Posterior cingulate gyrus (tissue), 11 donors: ENCODE measurements around the gene PGR.

Experiments used
- DNase-seq, 10 donors: peaks; one replicate each; pipeline versions ENCODE4 v3.0.0 to v3.0.0-alpha.2; 2020 to 2021; ENCODE audit warnings: mixed read lengths in 3 of 10
- intact Hi-C: fragments of 100-400 bp; cut with DNase I; formaldehyde crosslinking; loops from one replicate; pipeline ENCODE4 v1.15.1; 2023

PGR gene

DNA sequence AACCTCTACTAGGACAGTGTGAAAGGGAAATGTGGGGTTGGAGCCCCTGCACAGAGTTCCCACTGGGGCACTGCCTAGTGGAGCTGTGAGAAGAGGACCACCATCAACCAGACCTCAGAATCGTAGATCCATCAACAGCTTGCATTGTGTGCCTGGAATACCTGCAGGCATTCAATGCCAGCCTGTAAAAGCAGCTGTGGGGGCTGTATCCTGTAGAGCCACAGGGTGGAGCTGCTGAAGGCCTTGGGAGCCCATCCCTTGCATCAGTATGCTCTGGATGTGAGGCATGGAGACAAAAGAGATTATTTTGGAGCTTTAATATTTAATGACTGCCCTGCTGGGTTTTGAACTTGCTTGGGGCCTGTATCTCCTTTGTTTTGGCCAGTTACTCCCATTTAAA, 46.3 kb downstream of the PGR start:
- no peak for DNase-seq
- intact Hi-C loops, result no loop called here

DNA sequence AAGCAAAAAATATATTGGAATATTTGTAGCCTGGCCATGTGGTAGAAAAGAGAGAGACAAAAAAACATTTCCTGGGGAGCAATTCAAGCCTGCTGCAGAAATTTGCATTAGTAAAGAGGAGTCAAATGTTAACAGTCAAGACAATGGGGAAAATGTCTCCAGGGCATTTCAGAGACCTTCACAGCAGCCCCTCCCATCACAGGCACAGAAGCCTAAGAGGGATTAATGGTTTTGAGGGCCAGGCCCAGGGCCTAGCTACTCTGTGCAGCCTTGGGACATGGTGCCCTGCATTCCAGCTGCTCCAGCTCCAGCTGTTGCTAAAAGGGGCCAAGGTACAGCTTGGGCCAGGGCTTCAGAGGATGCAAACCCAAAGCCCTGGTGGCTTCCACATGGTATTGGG, 46.8 kb downstream of the PGR start:
- DNase-seq, result no peak
- intact Hi-C loops, result no loop called here

DNA sequence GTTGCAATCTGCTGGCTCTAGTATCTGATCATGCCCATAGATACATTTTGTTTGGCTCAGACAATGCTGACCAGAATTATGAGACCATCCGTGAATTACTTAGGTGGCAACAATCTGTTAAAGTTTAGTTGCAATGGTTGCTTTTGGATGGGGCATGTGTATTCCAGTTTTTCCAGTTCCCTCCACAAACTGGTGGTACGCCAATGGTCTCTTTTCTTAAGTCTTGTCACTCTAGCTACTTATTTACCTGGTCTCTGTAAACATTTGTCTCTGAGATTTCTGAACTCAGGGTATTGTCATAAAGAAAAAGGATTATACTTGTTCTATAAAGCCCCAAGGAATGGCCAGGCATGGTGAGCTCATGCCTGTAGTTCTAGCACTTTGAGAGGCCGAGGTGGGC, 65.9 kb downstream of the PGR start:
- intact Hi-C loops, result no loop called here
- no peak for DNase-seq

- intact Hi-C loops, result no loop called here
- DNase-seq, result no peak
These were observed 68.0 kb downstream of the PGR start for GRCh38 chr11:101061606-101062005.

DNA sequence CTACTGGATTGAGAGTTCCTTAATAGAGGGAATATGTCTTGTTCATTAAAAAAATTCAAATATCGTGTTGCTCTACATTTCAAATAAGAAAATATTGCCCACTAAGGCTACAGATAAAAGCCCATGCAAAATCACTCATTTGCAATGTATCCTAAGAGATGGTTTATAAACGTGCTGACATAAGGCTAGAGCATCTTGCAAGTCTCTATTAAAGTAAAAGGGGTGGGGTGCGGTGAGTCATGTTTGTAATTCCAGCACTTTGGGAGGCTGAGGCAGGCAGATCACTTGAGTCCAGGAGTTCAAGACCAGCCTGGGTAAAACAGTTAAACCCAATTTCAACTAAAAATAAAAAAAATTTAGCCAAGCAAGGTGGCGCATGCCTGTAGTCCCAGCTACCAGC, 70.3 kb downstream of the PGR start:
- DNase-seq, result no peak
- intact Hi-C loops, result no loop called here

DNA sequence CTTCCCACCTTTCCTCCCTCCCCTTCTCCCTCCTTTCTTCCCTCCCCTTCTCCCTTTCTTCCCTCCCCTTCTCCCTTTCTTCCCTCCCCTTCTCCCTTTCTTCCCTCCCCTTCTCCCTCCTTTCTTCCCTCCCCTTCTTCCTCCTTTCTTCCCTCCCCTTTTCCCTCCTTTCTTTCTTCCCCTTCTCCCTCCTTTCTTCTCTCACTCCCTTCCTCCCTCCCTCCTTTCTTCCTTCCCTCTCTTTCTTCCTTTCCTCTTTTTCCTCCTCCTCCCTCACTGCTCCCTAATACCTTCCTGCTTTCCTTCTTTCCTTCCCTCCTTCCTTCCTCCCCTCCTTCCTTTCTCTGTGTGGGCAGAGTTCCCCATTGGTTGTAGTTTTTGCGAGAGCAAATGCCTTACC, 76.1 kb downstream of the PGR start:
- intact Hi-C loops, result no loop called here
- DNase-seq, result no peak

- DNase-seq, result no peak
- intact Hi-C loops, result no loop called here
These were observed 77.9 kb downstream of the PGR start for GRCh38 chr11:101051677-101052076.

- intact Hi-C loops, result no loop called here
- no peak for DNase-seq
These were observed 79.8 kb downstream of the PGR start for GRCh38 chr11:101049813-101050212.

GRCh38 chr11:101049123-101049522, 80.5 kb downstream of the PGR start:
- DNase-seq, result no peak
- intact Hi-C loops, result no loop called here

DNA sequence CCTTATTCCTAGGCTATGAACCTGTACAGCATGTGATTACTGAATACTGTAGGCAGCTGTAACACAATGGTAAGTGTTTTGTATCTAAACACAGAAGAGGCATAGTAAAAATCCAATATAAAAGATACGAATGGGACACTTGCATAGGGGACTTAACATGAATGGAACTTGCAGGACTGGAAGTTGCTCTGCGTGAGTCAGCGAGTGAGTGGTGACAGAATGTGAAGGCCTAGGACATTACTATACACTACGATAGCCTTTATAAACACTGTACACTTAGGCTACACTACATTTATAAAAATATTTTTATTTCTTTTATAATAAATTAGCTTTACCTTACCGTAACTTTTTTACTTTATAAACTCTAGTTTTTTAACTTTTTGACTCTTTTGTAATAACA, 81.1 kb downstream of the PGR start:
- DNase-seq, result no peak
- intact Hi-C loops, result no loop called here

GRCh38 chr11:101046947-101047346, 82.7 kb downstream of the PGR start:
- no peak for DNase-seq
- intact Hi-C loops, result no loop called here

- intact Hi-C loops, result no loop called here
- no peak for DNase-seq
These were observed 84.2 kb downstream of the PGR start for GRCh38 chr11:101045415-101045814.

- DNase-seq, result no peak
- intact Hi-C loops, result no loop called here
These were observed 85.7 kb downstream of the PGR start for GRCh38 chr11:101043940-101044339.

DNA sequence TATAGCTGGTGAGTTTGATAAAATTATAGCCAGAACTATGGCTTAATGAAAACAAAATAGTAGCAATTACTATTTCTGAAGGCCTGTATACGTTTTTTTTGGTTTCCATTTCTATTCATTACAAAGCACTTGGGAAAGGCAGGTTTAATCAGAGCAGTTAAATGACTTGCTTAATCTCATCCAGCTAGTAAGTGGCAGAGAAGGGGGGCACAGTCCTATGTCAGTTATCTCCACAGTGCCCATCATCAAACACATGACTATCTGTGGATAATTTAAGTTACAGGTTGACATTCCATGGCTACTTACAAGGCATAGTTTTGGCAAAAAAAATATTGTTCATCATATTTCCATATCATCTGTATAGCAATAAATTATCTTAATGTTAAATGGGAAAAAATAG, 93.7 kb downstream of the PGR start:
- intact Hi-C loops, result no loop called here

DNA sequence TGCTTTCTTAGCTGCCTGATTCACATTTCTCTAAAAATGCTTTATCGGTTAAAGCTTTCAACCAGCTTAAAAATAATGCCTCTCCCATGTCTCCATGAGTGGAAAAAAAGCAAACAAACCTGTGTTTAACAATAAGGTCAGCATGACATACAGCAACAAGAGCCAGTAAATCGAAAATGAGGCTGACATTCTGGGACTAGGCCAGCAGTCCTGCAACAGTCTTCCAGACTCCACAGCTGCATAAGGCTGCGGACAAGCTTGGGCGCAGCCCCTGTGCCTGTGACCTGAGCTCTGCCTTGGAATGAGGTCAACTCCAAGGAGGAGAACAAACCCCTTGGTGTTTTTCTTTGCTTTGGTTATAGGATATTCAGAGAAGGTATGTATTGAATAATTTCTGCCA, 95.5 kb downstream of the PGR start:
- intact Hi-C loops, result no loop called here
- peak in 1 of 10 donors; percentile 52 for DNase-seq

More for the DNA sequence above, 93.7 kb downstream of the PGR start:
- DNase-seq, result no peak

DNA sequence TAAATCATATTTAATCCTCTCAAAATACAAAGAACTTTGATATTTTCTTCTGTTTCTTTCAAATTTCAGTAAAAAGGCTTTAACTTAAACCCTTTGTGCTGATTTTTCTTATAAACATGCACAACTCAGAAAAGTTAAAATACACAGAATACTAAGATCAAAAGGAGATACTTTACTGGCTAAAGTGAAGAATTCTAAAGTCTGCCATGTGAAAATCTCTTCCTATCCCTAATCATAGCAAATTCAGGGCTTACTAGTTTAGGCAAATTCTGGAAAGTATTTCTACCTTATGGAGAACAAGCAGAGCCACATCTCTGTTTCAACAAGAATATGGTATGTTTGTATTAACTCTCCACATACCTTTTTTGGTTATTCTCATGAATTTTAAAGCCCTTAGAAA, 96.6 kb downstream of the PGR start:
- intact Hi-C loops, result no loop called here
- DNase-seq, result no peak

DNA sequence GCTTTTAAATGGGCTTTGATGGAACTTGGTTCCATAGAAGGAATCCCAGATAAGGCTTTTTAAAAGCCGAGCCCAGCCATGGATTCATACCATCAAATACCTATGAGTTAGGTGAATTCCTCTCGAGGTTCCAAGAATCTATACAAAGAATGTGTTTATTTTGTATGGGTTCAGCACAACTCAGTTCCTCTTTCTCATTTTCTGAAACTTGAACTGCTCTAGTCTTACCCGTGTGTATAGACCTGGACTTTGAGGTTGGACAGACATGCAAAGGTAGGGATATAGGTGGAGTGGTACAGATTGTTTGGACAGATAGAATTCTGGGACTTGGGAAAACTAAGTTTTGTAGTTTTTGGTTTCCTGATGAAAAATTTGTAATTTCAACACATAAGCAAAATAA, 97.9 kb downstream of the PGR start:
- no peak for DNase-seq
- intact Hi-C loops, result no loop called here

- DNase-seq, result no peak
- intact Hi-C loops, result no loop called here
These were observed 98.9 kb downstream of the PGR start for GRCh38 chr11:101030692-101031091.

GRCh38 chr11:101030015-101030414, 99.6 kb downstream of the PGR start:
- intact Hi-C loops, result no loop called here
- no peak for DNase-seq

GRCh38 chr11:101028644-101029043, 101.0 kb downstream of the PGR start:
- no peak for DNase-seq
- intact Hi-C loops, result no loop called here

DNA sequence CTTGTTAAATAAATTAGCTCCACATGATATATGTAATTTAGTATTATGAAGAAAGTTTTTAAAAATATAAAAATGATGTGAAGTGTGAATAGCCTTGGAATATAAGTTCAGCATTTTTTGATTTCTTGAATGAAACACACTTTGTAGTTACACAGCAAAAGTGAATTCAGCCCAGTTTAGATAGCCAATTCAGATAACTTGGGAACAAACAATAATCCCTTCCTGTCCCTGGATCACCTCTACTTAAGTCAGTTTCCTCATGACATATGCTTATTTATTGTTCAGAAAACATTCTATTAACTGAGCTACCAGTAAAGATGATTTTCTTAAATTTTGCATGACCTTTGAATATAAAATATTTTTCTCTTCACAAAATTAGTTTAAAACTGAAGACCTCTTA, 107.4 kb downstream of the PGR start:
- DNase-seq, result no peak
- intact Hi-C loops, result no loop called here

DNA sequence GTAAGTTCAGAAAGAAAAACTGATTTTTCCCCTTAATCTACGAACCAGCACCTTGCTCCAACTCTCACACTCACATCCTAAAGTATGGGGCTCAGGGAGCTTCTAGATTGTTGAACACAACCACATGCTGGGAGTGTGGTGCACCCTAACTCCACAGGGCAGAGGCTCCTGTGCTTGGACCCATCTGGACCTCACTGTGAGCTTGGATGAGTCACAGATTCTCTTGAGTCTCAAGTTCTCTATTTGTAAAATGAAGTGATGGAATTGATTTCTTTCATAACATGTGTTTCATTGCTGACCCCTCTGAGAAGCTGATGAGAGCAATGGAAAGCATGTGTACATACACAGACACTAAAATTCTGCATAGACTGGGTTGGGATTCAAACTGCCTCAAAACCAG, 109.7 kb downstream of the PGR start:
- DNase-seq, result no peak
- intact Hi-C loops, result no loop called here

GRCh38 chr11:101014600-101015285, 114.9 kb downstream of the PGR start:
- no peak for DNase-seq

More at GRCh38 chr11:101014600-101015285, 114.9 kb downstream of the PGR start:
- intact Hi-C loops, result no loop called here
